ENCODE results near the gene TEPSIN. TPM values are rescaled to one million over a fixed set of nuclear protein-coding genes. Genes with fewer than 3 reads are reported as not detected.

The TEPSIN gene
- polyA plus RNA-seq, 1 donor from 2014 or later = 50.0 TPM

GRCh38 chr17:81261096-81261495 is 22.2 kb upstream of the TEPSIN start:
- H2AFZ ChIP-seq (ENCODE audit: low read depth, low read length) = no peak overlapping the region
- H3K4me2 ChIP-seq (ENCODE audit: low read length) = no peak overlapping the region
- no peaks in the 10 kb centered on the region for H4K20me1 ChIP-seq (ENCODE audit: insufficient read depth)
- no peaks in the 10 kb centered on the region for H3K27me3 ChIP-seq (ENCODE audit: insufficient read depth, low read depth, low read length)
- no peaks in the 10 kb centered on the region for H3K79me2 ChIP-seq (replicated peaks; ENCODE audit: insufficient read depth, low read length)
- no peak overlapping the region for H3K27ac ChIP-seq (ENCODE audit: low read length)
- H3K9me3 ChIP-seq (ENCODE audit: low read length) = no peaks in the 10 kb centered on the region
- TF ChIP-seq REST (IDR thresholded peaks at IDR 0.05; ENCODE audit: borderline replicate concordance) (no peak), MXI1 (conservative IDR thresholded peaks at IDR 0.05; ENCODE audit: poor library complexity, severe bottlenecking) (no peak), CTCF (IDR thresholded peaks at IDR 0.05; ENCODE audit: poor library complexity, severe bottlenecking) (no peak), SMC3 (conservative IDR thresholded peaks at IDR 0.05; ENCODE audit: poor library complexity) (no peak), EZH2 (IDR thresholded peaks at IDR 0.05; ENCODE audit: borderline replicate concordance, insufficient read depth, low read length, poor library complexity, severe bottlenecking) (no peak), RAD21 (conservative IDR thresholded peaks at IDR 0.05) (no peak), EP300 (conservative IDR thresholded peaks at IDR 0.05; ENCODE audit: poor library complexity, severe bottlenecking) (no peak), TAF1 (IDR thresholded peaks at IDR 0.05; ENCODE audit: low read depth) (no peak), POLR2AphosphoS5 (IDR thresholded peaks at IDR 0.05) (no peak)
- no peaks in the 10 kb centered on the region for H3K36me3 ChIP-seq (ENCODE audit: insufficient read depth, low read length)
- no peaks in the 10 kb centered on the region for H3F3A ChIP-seq (ENCODE audit: insufficient read depth, low read length, poor library complexity, severe bottlenecking)
- no peak overlapping the region for H3K9ac ChIP-seq (ENCODE audit: low read length)
- no peaks in the 10 kb centered on the region for H3K9me2 ChIP-seq (ENCODE audit: insufficient read depth, low read length)
- H3K4me3 ChIP-seq (ENCODE audit: low read length) = no peak overlapping the region

- no peak overlapping the region for H3K4me3 ChIP-seq (ENCODE audit: low read length)
- no peaks in the 10 kb centered on the region for H3K79me2 ChIP-seq (replicated peaks; ENCODE audit: insufficient read depth, low read length)
- no peaks in the 10 kb centered on the region for H3K9me2 ChIP-seq (ENCODE audit: insufficient read depth, low read length)
- H3K36me3 ChIP-seq (ENCODE audit: insufficient read depth, low read length) = no peaks in the 10 kb centered on the region
- H3K9ac ChIP-seq (ENCODE audit: low read length) = no peak overlapping the region
- H3K27ac ChIP-seq (ENCODE audit: low read length) = no peak overlapping the region
- H3F3A ChIP-seq (ENCODE audit: insufficient read depth, low read length, poor library complexity, severe bottlenecking) = no peaks in the 10 kb centered on the region
- H4K20me1 ChIP-seq (ENCODE audit: insufficient read depth) = no peaks in the 10 kb centered on the region
- no peak overlapping the region for H2AFZ ChIP-seq (ENCODE audit: low read depth, low read length)
- no peak overlapping the region for H3K4me2 ChIP-seq (ENCODE audit: low read length)
- no peaks in the 10 kb centered on the region for H3K9me3 ChIP-seq (ENCODE audit: low read length)
- no peaks in the 10 kb centered on the region for H3K27me3 ChIP-seq (ENCODE audit: insufficient read depth, low read depth, low read length)
- no peak for TF ChIP-seq CTCF (IDR thresholded peaks at IDR 0.05; ENCODE audit: poor library complexity, severe bottlenecking)
- TF ChIP-seq REST (IDR thresholded peaks at IDR 0.05; ENCODE audit: borderline replicate concordance) = no peak
- no peak for TF ChIP-seq EZH2 (IDR thresholded peaks at IDR 0.05; ENCODE audit: borderline replicate concordance, insufficient read depth, low read length, poor library complexity, severe bottlenecking)
- TF ChIP-seq SMC3 (conservative IDR thresholded peaks at IDR 0.05; ENCODE audit: poor library complexity) = no peak
- no peak for TF ChIP-seq TAF1 (IDR thresholded peaks at IDR 0.05; ENCODE audit: low read depth)
- TF ChIP-seq RAD21 (conservative IDR thresholded peaks at IDR 0.05) = no peak
- TF ChIP-seq MXI1 (conservative IDR thresholded peaks at IDR 0.05; ENCODE audit: poor library complexity, severe bottlenecking) = no peak
- TF ChIP-seq POLR2AphosphoS5 (IDR thresholded peaks at IDR 0.05) = no peak
- TF ChIP-seq EP300 (conservative IDR thresholded peaks at IDR 0.05; ENCODE audit: poor library complexity, severe bottlenecking) = no peak
Observed at GRCh38 chr17:81260641-81261040, 21.8 kb upstream of the TEPSIN start.
